SJCRH30 (cell line): ENCODE results near the gene FBXL5. TPM values are rescaled to one million over a fixed set of nuclear protein-coding genes. Genes with fewer than 3 reads are reported as not detected.
A peak's percentile ranks its signal among the peaks of the same experiment; 100 is the strongest.

Source experiments
- DNase-seq, 2 experiments: peaks; one replicate each; pipeline ENCODE4 v3.0.0-alpha.2; 2015 to 2020
- H3K27ac ChIP-seq: fragments of 250-450 bp; sonication (Bioruptor Pico); 2 replicates; pipeline ENCODE4 v1.5.1; 2020; ENCODE audit warnings: mild to moderate bottlenecking, moderate library complexity
- H3K27me3 ChIP-seq: fragments of 250-450 bp; sonication (Bioruptor Pico); 2 replicates; pipeline ENCODE4 v1.5.1; 2020; ENCODE audit warnings: mild to moderate bottlenecking, moderate library complexity
- H3K36me3 ChIP-seq: fragments of 250-450 bp; sonication (Bioruptor Pico); 2 replicates; pipeline ENCODE4 v1.5.1; 2020; ENCODE audit warnings: mild to moderate bottlenecking, moderate library complexity
- H3K4me1 ChIP-seq: fragments of 250-450 bp; sonication (Bioruptor Pico); 2 replicates; pipeline ENCODE4 v1.5.1; 2020; ENCODE audit warnings: mild to moderate bottlenecking, moderate library complexity
- H3K4me3 ChIP-seq: fragments of 250-450 bp; sonication (Bioruptor Pico); 2 replicates; pipeline ENCODE4 v1.5.1; 2020; ENCODE audit warnings: mild to moderate bottlenecking, moderate library complexity
- H3K9me3 ChIP-seq: fragments of 250-450 bp; sonication (Bioruptor Pico); replicated peaks from 2 replicates; pipeline ENCODE4 v1.5.1; 2020; ENCODE audit warnings: mild to moderate bottlenecking, moderate library complexity
- total RNA-seq: library from RNA; depleted of rRNA; stranded (reverse); fragments of >200 nt; shearing (Covaris generic); gene quantifications from 2 replicates; pipeline ENCODE4 v1.2.3, GENCODE V29; 2014; rRNA removed

Gene FBXL5, protein sequence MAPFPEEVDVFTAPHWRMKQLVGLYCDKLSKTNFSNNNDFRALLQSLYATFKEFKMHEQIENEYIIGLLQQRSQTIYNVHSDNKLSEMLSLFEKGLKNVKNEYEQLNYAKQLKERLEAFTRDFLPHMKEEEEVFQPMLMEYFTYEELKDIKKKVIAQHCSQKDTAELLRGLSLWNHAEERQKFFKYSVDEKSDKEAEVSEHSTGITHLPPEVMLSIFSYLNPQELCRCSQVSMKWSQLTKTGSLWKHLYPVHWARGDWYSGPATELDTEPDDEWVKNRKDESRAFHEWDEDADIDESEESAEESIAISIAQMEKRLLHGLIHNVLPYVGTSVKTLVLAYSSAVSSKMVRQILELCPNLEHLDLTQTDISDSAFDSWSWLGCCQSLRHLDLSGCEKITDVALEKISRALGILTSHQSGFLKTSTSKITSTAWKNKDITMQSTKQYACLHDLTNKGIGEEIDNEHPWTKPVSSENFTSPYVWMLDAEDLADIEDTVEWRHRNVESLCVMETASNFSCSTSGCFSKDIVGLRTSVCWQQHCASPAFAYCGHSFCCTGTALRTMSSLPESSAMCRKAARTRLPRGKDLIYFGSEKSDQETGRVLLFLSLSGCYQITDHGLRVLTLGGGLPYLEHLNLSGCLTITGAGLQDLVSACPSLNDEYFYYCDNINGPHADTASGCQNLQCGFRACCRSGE
- 59.1 and 69.7 TPM in 2 replicates for total RNA-seq

DNA sequence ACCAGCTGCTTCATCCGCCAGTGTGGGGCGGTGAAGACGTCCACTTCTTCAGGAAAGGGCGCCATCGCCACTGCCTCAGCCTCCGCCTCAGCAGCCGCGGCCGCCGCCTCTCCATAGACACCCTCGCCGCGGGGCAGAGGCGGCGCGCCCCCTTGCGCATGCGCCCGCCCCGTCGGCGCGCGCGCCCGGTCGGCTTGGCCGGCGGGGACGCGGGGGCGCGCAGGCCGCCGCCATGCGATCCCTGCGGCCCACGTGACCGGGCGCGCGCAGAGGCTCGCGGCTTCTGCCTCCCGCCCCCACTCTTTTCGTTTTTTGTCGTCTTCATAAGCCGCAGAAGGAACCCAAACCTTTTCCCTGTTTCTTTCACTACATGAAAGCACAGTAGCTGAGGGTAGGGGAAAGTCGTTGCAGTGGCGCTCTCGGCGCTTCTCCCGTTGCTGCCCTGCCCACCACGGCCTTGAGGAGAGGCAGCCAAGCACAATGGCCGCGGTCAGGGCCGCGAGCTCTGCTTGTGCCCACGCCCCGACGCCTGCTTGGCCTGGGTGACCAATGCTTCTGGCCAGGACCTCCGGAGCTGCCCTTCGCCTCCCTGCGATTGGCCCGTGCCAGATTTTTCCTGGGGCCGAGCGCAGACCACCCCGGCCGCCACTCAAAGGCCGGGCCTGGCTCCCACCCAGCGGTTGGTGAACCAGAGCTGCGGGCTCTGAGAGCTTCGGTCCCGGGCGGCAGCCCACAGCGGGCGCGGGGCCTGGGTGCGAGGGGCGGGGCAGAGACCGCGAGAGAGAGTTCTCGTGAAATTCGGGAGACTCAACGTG is at the start of gene FBXL5:
TSS of gene FBXL5 (minus strand) at position 135 of the 815 bp plus-strand sequence. CDS start at position 65, 70 bp downstream.
- Histone ChIP-seq H3K4me1 (peaks cover 20% of the 10 kb centered on the region), H3K9me3 (no peaks in the 10 kb centered on the region), H3K27ac (peak within 1 kb of the TSS; percentile 99), H3K36me3 (no peaks in the 10 kb centered on the region), H3K4me3 (peak within 1 kb of the TSS; percentile 98), H3K27me3 (no peaks in the 10 kb centered on the region)
- peak; percentile 79 to 90 for DNase-seq

DNA sequence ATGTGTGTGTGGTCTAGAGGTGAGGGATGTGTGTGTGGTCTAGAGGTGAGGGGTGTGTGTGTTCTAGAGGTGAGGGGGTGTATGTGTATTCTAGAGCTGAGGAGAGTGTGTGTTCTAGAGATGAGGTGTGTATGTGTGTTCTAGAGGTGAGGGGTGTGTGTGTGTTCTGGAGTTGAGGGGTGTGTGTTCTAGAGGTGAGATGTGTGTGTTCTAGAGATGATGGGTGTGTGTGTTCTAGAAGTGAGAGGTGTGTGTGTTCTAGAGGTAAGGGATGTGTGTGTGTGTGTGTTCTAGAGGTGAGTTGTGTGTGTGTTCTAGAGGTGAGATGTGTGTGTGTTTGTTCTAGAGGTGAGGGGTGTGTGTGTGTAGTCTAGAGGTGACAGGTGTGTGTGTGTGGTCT is 49.0 kb upstream of the FBXL5 start:
- H3K4me3 ChIP-seq, result no peak overlapping the region
- H3K36me3 ChIP-seq, result no peaks in the 10 kb centered on the region
- no peaks in the 10 kb centered on the region for H3K9me3 ChIP-seq
- H3K27me3 ChIP-seq, result no peaks in the 10 kb centered on the region
- DNase-seq, result no peak
- H3K4me1 ChIP-seq, result no peaks in the 10 kb centered on the region
- no peak overlapping the region for H3K27ac ChIP-seq

DNA sequence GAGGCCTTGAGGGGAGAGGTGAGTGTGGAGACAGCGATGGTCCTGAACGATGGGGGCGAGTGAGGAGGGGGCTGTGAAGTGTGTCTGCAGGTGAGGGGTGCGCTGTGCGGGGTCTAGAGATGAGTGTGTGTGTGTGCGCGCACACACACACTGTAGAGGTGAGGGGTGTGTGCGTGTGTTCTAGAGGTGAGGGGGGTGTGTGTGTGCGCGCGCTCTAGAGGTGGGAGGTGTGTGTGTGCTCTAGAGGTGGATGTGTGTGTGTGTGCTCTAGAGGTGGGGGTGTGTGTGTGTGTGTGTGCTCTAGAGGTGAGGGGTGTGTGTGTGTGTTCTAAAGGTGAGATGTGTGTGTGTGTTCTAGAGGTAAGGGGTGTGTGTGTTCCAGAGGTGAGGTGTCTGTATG is 48.3 kb upstream of the FBXL5 start:
- H3K4me3 ChIP-seq, result no peak overlapping the region

DNA sequence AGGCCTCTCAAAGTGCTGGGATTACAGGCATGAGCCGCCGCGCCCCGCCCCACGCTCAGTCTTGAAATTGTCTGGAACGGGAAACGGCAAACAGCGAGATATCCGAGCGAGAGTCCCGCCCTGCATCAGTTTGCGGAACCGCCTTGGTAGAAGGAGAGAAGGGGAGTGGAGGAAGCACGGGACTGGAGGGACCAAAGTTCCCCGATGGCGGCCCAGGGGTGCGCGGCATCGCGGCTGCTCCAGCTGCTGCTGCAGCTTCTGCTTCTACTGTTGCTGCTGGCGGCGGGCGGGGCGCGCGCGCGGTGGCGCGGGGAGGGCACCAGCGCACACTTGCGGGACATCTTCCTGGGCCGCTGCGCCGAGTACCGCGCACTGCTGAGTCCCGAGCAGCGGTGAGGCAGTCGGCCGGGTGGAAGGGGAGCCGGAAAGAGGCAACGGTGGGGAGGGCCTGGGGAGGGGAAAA is 47.8 kb upstream of the FBXL5 start, which contains the start of gene BST1:
TSS of gene BST1 (plus strand) at position 125 of the 463 bp plus-strand sequence. CDS start at position 205, 80 bp downstream.
- no peaks in the 10 kb centered on the region for H3K27me3 ChIP-seq
- no peaks in the 10 kb centered on the region for H3K36me3 ChIP-seq
- H3K4me3 ChIP-seq, result peak within 1 kb of the TSS; percentile 38
- no peaks in the 10 kb centered on the region for H3K9me3 ChIP-seq
- H3K4me1 ChIP-seq, result no peaks in the 10 kb centered on the region
- no peak within 1 kb of the TSS for H3K27ac ChIP-seq
- peak; percentile 19 to 23 for DNase-seq

More for the DNA sequence above, 48.3 kb upstream of the FBXL5 start:
- no peak for DNase-seq
- H3K9me3 ChIP-seq, result no peaks in the 10 kb centered on the region
- no peaks in the 10 kb centered on the region for H3K36me3 ChIP-seq
- H3K4me1 ChIP-seq, result no peaks in the 10 kb centered on the region
- no peak overlapping the region for H3K27ac ChIP-seq
- no peaks in the 10 kb centered on the region for H3K27me3 ChIP-seq

DNA sequence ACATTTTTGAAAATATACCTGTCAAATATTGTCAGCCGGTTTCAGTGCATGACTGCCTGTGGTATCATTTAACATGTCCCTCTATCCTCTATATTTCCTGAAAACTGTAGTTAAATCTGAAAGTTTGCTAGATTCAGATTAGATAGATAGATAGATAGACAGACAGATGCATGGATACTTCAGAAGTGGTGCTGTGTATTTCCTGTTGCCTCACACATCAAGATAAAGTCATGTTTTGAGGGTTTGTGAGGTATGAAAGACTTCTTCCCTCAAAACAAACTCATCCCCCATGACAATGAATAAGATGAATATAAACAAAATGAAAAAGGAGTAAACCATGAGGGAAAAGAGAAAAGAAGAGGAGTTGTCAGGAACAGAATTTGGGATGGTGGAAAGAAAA is 41.7 kb upstream of the FBXL5 start:
- H3K36me3 ChIP-seq, result no peaks in the 10 kb centered on the region
- H3K27ac ChIP-seq, result no peak overlapping the region
- H3K4me1 ChIP-seq, result peaks cover 21% of the 10 kb centered on the region
- DNase-seq, result no peak
- no peaks in the 10 kb centered on the region for H3K27me3 ChIP-seq
- peaks cover 7% of the 10 kb centered on the region for H3K9me3 ChIP-seq
- H3K4me3 ChIP-seq, result no peak overlapping the region

DNA sequence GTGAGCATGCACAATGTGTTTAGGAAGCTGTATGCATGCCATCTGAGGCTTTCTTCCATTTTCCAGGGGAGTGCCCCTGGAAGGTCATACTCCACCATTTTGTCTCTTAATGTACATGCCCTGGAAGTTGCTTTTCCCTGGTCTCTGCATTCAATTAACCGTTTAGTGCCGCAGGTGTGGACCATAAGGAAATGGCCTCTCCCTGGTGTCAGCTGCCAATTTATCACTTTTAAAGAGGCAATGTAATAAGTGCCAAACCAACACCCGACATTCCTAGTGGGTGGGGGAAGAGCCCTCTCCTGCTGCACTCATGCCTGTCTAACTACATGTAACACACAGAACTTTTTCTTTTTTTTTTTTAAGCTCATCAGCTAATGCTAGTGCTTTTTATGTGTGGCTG is 40.6 kb upstream of the FBXL5 start:
- no peak for DNase-seq
- no peaks in the 10 kb centered on the region for H3K36me3 ChIP-seq
- H3K27ac ChIP-seq, result peak overlapping the region; percentile 48
- peaks cover 32% of the 10 kb centered on the region for H3K4me1 ChIP-seq
- H3K27me3 ChIP-seq, result no peaks in the 10 kb centered on the region
- H3K9me3 ChIP-seq, result peaks cover 7% of the 10 kb centered on the region
- no peak overlapping the region for H3K4me3 ChIP-seq

DNA sequence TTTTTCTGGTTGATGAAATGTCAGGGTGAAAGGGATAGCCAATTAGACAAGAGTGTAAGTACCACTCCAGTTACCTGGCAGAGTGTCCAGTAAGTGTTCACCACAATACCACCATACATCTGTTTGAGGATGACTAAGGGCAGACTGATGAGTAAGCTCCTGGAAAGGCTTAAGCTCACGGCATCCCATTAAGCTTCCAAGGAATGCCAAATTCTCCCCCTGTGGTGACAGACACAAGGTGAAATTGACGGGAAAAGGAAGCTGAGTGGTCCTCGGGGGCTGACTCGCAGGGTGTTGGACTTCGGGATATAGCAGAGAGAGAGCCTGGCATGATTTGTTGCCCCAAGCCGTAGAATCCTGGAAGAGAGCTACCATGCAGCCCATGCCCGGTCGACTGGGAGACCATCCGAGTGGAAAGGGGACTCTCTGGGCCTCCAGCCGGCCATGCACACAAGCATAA is 40.1 kb upstream of the FBXL5 start:
- no peaks in the 10 kb centered on the region for H3K36me3 ChIP-seq
- peaks cover 7% of the 10 kb centered on the region for H3K9me3 ChIP-seq
- H3K4me1 ChIP-seq, result peaks cover 36% of the 10 kb centered on the region
- peak overlapping the region; percentile 48 for H3K27ac ChIP-seq
- no peak overlapping the region for H3K4me3 ChIP-seq
- peak; percentile 71 to 72 for DNase-seq
- H3K27me3 ChIP-seq, result no peaks in the 10 kb centered on the region

DNA sequence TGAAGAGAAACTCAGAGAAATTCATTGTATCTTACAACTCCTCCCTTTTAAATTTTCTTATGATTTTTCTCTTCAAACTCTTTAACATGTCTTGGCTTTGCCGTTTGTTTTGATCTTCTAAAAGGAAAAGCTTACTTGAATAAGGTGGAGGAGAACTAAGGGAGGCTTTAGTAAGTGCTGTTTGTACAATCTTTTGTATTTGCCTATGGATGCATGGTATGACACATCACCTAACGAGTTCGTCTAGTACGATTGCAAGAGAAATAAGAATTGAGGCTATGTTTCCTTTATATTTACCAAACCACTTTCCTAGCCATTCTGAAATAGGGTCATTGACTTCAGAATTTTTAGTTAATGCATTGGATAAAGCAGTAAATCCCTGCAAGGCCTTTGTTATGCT is 39.3 kb upstream of the FBXL5 start:
- no peak for DNase-seq
- no peak overlapping the region for H3K4me3 ChIP-seq
- peak overlapping the region; percentile 19; the same call in 1 of the 2 replicates for H3K27ac ChIP-seq
- peaks cover 6% of the 10 kb centered on the region for H3K36me3 ChIP-seq
- peaks cover 7% of the 10 kb centered on the region for H3K9me3 ChIP-seq
- no peaks in the 10 kb centered on the region for H3K27me3 ChIP-seq
- peaks cover 44% of the 10 kb centered on the region for H3K4me1 ChIP-seq

DNA sequence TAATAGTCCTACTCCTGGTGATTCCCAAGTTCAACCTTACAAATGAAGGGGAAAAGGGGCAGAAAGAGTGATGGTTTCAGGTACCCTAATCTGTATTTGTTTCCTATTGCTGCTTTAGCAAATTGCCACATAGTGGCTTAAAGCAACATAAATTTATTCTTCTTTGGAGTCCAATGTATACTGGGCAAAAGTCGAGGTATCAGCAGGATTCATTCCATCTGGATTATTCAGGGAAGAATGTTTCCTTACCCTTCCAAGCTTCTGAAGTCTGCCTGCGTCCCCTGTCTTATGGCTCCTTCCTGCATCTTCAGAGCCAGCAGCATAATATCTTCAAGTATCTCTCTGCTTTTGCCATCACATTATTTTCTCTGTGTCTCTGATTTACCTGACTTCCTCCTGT is 37.4 kb upstream of the FBXL5 start:
- no peak for DNase-seq
- Histone ChIP-seq H3K27me3 (no peaks in the 10 kb centered on the region), H3K27ac (peak overlapping the region; percentile 93; the same call in 1 of the 2 replicates), H3K36me3 (peaks cover 19% of the 10 kb centered on the region), H3K9me3 (peaks cover 7% of the 10 kb centered on the region), H3K4me1 (peaks cover 48% of the 10 kb centered on the region), H3K4me3 (no peak overlapping the region)

DNA sequence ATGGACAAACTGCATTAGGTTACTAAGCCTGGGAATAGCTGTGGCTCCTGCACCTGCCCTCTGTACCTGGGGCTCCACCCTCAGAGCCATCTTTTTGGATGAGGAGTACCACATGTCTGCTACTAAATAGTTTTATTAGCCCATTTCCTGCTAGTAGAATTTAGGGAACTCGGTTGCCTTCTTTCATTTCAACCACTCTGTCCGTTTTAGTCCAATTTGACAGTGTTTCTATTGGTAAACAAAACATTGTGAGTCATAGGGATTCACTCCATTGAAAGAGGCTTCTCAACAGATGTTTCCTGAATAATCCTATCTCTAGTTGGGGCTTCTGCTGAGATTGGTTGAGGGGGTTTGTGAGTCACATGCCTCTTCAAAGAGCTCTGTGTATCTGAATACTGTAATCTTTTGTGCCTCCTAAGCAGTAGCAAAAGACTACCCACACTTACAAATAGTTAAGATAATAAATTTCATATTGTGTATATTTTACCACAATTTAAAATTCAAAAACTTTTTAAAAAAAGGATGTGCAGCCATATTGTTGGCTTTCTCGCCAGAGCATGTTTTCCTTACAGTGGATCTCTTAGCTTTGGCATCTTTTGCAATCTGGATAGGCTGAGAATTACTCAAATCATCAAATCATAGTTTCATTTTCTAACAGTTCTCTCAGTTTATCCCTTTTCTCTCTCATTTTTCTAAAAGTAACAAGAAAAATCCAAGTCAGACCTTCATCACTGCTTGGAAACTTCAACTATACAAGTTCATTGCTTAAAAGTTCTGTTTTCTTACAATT is 36.4 kb upstream of the FBXL5 start:
- Histone ChIP-seq H3K36me3 (peaks cover 30% of the 10 kb centered on the region), H3K9me3 (no peaks in the 10 kb centered on the region), H3K27ac (peak overlapping the region; percentile 93), H3K27me3 (no peaks in the 10 kb centered on the region), H3K4me3 (no peak overlapping the region), H3K4me1 (peaks cover 48% of the 10 kb centered on the region)
- DNase-seq, result peak; percentile 33 to 70

DNA sequence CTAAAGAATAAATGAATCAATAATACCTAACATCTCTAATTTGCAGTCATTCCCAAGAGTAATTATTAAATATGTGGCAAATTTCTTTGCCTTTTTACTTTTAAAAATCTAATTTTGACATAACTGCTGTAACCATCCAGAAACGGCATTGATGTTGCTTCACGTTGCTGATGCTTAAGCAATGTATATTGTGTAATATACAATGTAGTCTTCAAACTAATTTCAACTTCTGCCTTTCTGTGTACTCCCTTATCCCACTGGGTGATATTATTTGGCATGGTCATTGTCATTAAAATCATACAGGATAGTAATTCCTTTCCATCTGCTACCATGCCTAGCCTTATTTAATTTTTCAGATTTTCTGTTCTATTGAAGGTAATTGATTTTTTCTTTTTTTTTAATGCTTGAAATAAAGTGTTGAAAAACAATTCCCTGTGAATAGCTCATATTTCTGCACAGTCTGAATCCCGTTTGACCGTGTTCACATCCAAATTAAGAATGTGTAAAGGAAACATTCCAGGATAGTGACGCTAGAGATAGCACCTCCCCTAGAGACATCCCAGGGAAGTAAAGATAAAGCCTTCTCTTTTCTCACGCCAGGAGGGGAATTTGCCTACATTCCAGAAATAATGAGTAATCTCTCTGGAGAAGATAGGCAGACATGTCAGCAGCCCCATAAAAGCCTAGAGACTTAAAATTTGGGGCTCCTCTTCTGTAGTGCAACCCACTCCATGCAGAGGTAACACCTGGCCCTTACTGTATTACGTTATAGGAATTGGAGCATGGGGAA is 35.1 kb upstream of the FBXL5 start:
- DNase-seq, result peak; percentile 76
- Histone ChIP-seq H3K4me1 (peaks cover 40% of the 10 kb centered on the region), H3K4me3 (no peak overlapping the region), H3K27ac (peak overlapping the region; percentile 93), H3K36me3 (peaks cover 34% of the 10 kb centered on the region), H3K27me3 (no peaks in the 10 kb centered on the region), H3K9me3 (no peaks in the 10 kb centered on the region)

DNA sequence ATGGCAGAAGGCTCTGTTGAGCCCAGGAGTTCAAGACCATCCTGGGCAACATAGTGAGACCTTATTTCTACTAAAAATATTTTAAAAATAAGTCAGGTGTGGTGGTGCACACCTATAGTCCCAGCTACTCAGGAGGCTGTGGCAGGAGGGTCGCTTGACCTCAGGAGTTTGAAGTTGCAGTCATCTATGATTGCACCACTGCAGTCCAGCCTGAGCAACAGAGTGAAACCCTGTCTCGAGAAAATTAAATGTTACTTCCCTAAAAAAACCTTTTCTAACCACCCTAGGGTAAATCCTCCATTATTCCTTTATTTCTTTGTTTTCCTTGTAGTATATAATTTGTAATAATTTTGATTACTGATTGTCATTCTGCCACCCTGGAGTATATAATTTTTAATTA is 34.4 kb upstream of the FBXL5 start:
- Histone ChIP-seq H3K27ac (peak overlapping the region; percentile 93), H3K27me3 (no peaks in the 10 kb centered on the region), H3K9me3 (no peaks in the 10 kb centered on the region), H3K4me1 (peaks cover 35% of the 10 kb centered on the region), H3K4me3 (no peak overlapping the region), H3K36me3 (peaks cover 40% of the 10 kb centered on the region)
- no peak for DNase-seq

DNA sequence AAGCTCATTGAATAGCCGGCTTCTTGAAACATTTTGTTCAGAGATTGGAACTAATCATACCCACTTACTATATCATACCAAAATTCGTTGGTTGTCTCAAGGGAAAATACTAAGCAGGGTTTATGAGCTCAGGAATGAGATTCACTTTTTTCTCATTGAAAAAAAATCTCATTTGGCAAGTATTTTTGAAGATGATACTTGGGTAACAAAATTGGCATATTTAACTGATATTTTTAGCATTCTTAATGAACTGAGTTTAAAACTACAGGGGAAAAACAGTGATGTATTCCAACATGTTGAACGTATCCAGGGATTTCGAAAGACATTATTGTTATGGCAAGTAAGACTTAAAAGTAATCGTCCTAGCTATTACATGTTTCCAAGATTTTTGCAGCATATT is 32.9 kb upstream of the FBXL5 start:
- Histone ChIP-seq H3K36me3 (peaks cover 42% of the 10 kb centered on the region), H3K27me3 (no peaks in the 10 kb centered on the region), H3K27ac (no peak overlapping the region), H3K4me3 (no peak overlapping the region), H3K4me1 (peaks cover 34% of the 10 kb centered on the region), H3K9me3 (no peaks in the 10 kb centered on the region)
- no peak for DNase-seq
